PC-9 (cell line): ENCODE measurements around the gene TMA16. TPM values are rescaled to one million over a fixed set of nuclear protein-coding genes. Genes with fewer than 3 reads are reported as not detected.

Experiments used
- BruUV-seq: library from RNA; stranded (reverse); fragments of 400-500 nt; replicated peaks from 2 replicates; lab custom pipeline; 2021; lab: Mats Ljungman, UMichigan
- CTCF ChIA-PET: fragments of 300-600 bp; sonication (Branson Sonifier 250); formaldehyde crosslinking; loops from one replicate; lab custom pipeline; 2022; ENCODE audit warnings: antibody characterized with exemption; lab: Charles Lee
- POLR2A ChIA-PET: fragments of 300-600 bp; sonication (Branson Sonifier 250); formaldehyde crosslinking; loops from one replicate; lab custom pipeline; 2022; ENCODE audit warnings: antibody characterized with exemption; ENCODE audit not compliant: unreplicated experiment; lab: Charles Lee
- DNase-seq, 2 experiments: peaks; one replicate each; pipeline versions ENCODE4 v3.0.0 to v3.0.0-alpha.2; 2015 to 2022; ENCODE audit warnings: mixed read lengths in 1 of 2
- H2AFZ ChIP-seq: fragments of 200-600 bp; sonication (generic); 2 replicates; pipeline ENCODE4 v1.8.1; 2017; ENCODE audit warnings: antibody characterized with exemption
- H3F3A ChIP-seq: fragments of 200-600 bp; sonication (generic); 2 replicates; pipeline ENCODE4 v1.8.1; 2017; ENCODE audit warnings: antibody characterized with exemption, mild to moderate bottlenecking, low read depth; ENCODE audit not compliant: insufficient read depth
- H3K27ac ChIP-seq: fragments of 200-600 bp; sonication (generic); 2 replicates; pipeline ENCODE4 v1.6.1; 2016; ENCODE audit warnings: mixed run types
- H3K27me3 ChIP-seq: fragments of 200-600 bp; sonication (generic); 2 replicates; pipeline ENCODE4 v1.6.1; 2016; ENCODE audit warnings: low read depth, mixed run types; ENCODE audit not compliant: insufficient read depth
- H3K36me3 ChIP-seq: fragments of 200-600 bp; sonication (generic); 2 replicates; pipeline ENCODE4 v1.6.1; 2016; ENCODE audit warnings: low read depth, mixed run types
- H3K4me1 ChIP-seq: fragments of 200-600 bp; sonication (generic); replicated peaks from 2 replicates; pipeline ENCODE4 v1.6.1; 2016; ENCODE audit warnings: mixed run types; ENCODE audit not compliant: insufficient read depth
- H3K4me2 ChIP-seq: fragments of 200-600 bp; sonication (generic); 2 replicates; pipeline ENCODE4 v1.6.1; 2017; ENCODE audit warnings: mixed run types
- H3K4me3 ChIP-seq: fragments of 200-600 bp; sonication (generic); 2 replicates; pipeline ENCODE4 v1.6.1; 2016; ENCODE audit warnings: mixed run types
- H3K79me2 ChIP-seq: fragments of 200-600 bp; sonication (generic); 2 replicates; pipeline ENCODE4 v1.6.1; 2017; ENCODE audit warnings: low read depth, mixed run types
- H3K9me2 ChIP-seq: fragments of 200-600 bp; sonication (generic); 2 replicates; pipeline ENCODE4 v1.8.1; 2017; ENCODE audit warnings: mild to moderate bottlenecking; ENCODE audit not compliant: insufficient read depth
- H3K9me3 ChIP-seq: fragments of 200-600 bp; sonication (generic); 2 replicates; pipeline ENCODE4 v1.8.1; 2016; ENCODE audit warnings: low read depth; ENCODE audit not compliant: insufficient read depth
- H4K20me1 ChIP-seq: fragments of 200-600 bp; sonication (generic); 2 replicates; pipeline ENCODE4 v1.8.1; 2017; ENCODE audit not compliant: insufficient read depth
- EZH2 ChIP-seq: fragments of 200-600 bp; sonication (generic); IDR thresholded peaks from 2 replicates; pipeline ENCODE4 v1.8.0; 2017; ENCODE audit warnings: antibody characterized with exemption, low read depth
- intact Hi-C: fragments of 100-400 bp; cut with micrococcal nuclease; formaldehyde crosslinking; loops from one replicate; pipeline ENCODE4 v1.10.0; 2022; ENCODE audit not compliant: unreplicated experiment
- total RNA-seq: library from RNA; stranded (reverse); gene quantifications from 2 replicates; pipeline ENCODE4 v1.2.3, GENCODE V29; 2021
- TF ChIP-seq, protein P1 (sequence below): fragments of 200-600 bp; sonication (generic); conservative IDR thresholded peaks from 2 replicates; pipeline ENCODE4 v1.6.1; 2017; ENCODE audit warnings: mixed run types, antibody characterized with exemption, mild to moderate bottlenecking, moderate library complexity

TMA16 gene
- total RNA-seq, 1 experiment from 2014 or later: 36.8 TPM

- H3K4me3 ChIP-seq: no peak overlapping the region
- no TSS peak for BruUV-seq
- no peaks in the 10 kb centered on the region for H4K20me1 ChIP-seq
- no peaks in the 10 kb centered on the region for H3K9me2 ChIP-seq
- H3K4me2 ChIP-seq: no peak overlapping the region
- intact Hi-C loops: no loop called here
- ChIA-PET POLR2A (no interaction called here), CTCF (no interaction called here)
- H3K4me1 ChIP-seq: no peaks in the 10 kb centered on the region
- H3K36me3 ChIP-seq: no peaks in the 10 kb centered on the region
- TF ChIP-seq, protein P1, sequence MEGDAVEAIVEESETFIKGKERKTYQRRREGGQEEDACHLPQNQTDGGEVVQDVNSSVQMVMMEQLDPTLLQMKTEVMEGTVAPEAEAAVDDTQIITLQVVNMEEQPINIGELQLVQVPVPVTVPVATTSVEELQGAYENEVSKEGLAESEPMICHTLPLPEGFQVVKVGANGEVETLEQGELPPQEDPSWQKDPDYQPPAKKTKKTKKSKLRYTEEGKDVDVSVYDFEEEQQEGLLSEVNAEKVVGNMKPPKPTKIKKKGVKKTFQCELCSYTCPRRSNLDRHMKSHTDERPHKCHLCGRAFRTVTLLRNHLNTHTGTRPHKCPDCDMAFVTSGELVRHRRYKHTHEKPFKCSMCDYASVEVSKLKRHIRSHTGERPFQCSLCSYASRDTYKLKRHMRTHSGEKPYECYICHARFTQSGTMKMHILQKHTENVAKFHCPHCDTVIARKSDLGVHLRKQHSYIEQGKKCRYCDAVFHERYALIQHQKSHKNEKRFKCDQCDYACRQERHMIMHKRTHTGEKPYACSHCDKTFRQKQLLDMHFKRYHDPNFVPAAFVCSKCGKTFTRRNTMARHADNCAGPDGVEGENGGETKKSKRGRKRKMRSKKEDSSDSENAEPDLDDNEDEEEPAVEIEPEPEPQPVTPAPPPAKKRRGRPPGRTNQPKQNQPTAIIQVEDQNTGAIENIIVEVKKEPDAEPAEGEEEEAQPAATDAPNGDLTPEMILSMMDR: no peak
- TF ChIP-seq EZH2: no peak
- H3K27ac ChIP-seq: no peak overlapping the region
- H3K9me3 ChIP-seq: no peaks in the 10 kb centered on the region
- H2AFZ ChIP-seq: no peak overlapping the region
- H3K79me2 ChIP-seq: no peaks in the 10 kb centered on the region
- H3K27me3 ChIP-seq: no peaks in the 10 kb centered on the region
- no peak for DNase-seq
- H3F3A ChIP-seq: no peaks in the 10 kb centered on the region
Observed at GRCh38 chr4:163568843-163569242, 74.4 kb downstream of the TMA16 start.

Other genes starting within 250 kb of the TMA16 start
- 0.41 TPM in 1 of 2 replicates, not detected in the other for gene NPY1R, start 162.1 kb upstream of the TMA16 start, total RNA-seq
- not detected in 2 replicates for gene NPY5R, start 150.8 kb upstream of the TMA16 start, total RNA-seq
- gene TKTL2, start 20.9 kb upstream of the TMA16 start, total RNA-seq: not detected in 2 replicates